Measurements from ENCODE around the gene EGLN3. TPM values are rescaled to one million over a fixed set of nuclear protein-coding genes. Genes with fewer than 3 reads are reported as not detected.

The EGLN3 gene
- total and polyA plus RNA-seq, 4 donors: 1.3 to 2.3 (median 1.5) TPM

DNA sequence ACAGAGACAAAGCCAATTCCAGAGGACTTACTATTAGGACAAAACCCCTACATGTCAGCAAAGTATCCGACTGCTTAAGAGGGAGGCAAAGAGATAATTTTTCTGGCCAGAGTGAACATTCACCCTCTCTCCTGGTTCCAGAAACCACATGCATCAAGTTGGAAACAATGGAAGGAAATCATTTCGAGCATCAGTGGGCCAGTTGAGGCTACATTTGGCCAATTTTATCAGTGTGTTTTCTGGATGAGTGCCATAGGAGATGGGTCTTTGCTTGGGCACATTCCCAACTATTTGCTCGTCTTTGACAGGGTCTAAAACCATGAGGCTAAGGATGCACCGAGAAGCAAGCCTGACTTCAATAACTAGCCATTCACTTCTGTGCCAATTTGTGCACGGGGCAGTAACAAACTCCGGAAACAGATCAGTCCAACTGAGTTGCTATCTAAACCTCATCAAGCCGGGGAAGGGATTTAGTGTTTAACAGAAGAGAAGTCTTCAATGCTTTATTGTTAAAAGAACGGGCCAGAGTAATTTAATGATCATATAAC lies 17.4 kb downstream of the EGLN3 start:
- no peak for DNase-seq (ENCODE audit: low spot score)
- H3K27ac ChIP-seq (ENCODE audit: low read depth in 1 of 2, low read length in 2 of 2): no peak overlapping the region
- no peak overlapping the region for H3K4me3 ChIP-seq (ENCODE audit: low read depth in 1 of 3, low read length in 3 of 3)
- H3K9me3 ChIP-seq (ENCODE audit: control insufficient read depth in 4 of 4, low read length in 3 of 4): no peaks in the 10 kb centered on the region
- 69% methylated on average over 8 of the region's 8 CpGs for WGBS
- H3K36me3 ChIP-seq (ENCODE audit: control insufficient read depth in 4 of 4, insufficient read depth in 3 of 4, low read depth in 1 of 4, low read length in 3 of 4): no peaks in the 10 kb centered on the region
- no peaks in the 10 kb centered on the region for H3K4me1 ChIP-seq (ENCODE audit: control insufficient read depth in 4 of 4, insufficient read depth in 4 of 4, low read length in 3 of 4)
- no peak for TF ChIP-seq GABPA (IDR thresholded peaks at IDR 0.05 in 1 of 2, conservative IDR thresholded peaks at IDR 0.05 in 1 of 2)
- TF ChIP-seq, protein P1, sequence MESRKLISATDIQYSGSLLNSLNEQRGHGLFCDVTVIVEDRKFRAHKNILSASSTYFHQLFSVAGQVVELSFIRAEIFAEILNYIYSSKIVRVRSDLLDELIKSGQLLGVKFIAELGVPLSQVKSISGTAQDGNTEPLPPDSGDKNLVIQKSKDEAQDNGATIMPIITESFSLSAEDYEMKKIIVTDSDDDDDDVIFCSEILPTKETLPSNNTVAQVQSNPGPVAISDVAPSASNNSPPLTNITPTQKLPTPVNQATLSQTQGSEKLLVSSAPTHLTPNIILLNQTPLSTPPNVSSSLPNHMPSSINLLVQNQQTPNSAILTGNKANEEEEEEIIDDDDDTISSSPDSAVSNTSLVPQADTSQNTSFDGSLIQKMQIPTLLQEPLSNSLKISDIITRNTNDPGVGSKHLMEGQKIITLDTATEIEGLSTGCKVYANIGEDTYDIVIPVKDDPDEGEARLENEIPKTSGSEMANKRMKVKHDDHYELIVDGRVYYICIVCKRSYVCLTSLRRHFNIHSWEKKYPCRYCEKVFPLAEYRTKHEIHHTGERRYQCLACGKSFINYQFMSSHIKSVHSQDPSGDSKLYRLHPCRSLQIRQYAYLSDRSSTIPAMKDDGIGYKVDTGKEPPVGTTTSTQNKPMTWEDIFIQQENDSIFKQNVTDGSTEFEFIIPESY (IDR thresholded peaks at IDR 0.05): no peak
- no peak for TF ChIP-seq EGR1 (IDR thresholded peaks at IDR 0.05; ENCODE audit: low read depth in 2 of 2)
- TF ChIP-seq YY1 (IDR thresholded peaks at IDR 0.05): no peak
- TF ChIP-seq RAD21 (IDR thresholded peaks at IDR 0.05): no peak
- TF ChIP-seq SP1 (IDR thresholded peaks at IDR 0.05): no peak
- TF ChIP-seq NR2F2 (IDR thresholded peaks at IDR 0.05): no peak
- TF ChIP-seq FOXA2 (IDR thresholded peaks at IDR 0.05): no peak
- TF ChIP-seq, protein P2, sequence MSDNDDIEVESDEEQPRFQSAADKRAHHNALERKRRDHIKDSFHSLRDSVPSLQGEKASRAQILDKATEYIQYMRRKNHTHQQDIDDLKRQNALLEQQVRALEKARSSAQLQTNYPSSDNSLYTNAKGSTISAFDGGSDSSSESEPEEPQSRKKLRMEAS (IDR thresholded peaks at IDR 0.05): no peak
- TF ChIP-seq, protein P3, sequence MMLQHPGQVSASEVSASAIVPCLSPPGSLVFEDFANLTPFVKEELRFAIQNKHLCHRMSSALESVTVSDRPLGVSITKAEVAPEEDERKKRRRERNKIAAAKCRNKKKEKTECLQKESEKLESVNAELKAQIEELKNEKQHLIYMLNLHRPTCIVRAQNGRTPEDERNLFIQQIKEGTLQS (IDR thresholded peaks at IDR 0.05): no peak
- no peak for TF ChIP-seq TAF1 (conservative IDR thresholded peaks at IDR 0.05)
- TF ChIP-seq, protein P4, sequence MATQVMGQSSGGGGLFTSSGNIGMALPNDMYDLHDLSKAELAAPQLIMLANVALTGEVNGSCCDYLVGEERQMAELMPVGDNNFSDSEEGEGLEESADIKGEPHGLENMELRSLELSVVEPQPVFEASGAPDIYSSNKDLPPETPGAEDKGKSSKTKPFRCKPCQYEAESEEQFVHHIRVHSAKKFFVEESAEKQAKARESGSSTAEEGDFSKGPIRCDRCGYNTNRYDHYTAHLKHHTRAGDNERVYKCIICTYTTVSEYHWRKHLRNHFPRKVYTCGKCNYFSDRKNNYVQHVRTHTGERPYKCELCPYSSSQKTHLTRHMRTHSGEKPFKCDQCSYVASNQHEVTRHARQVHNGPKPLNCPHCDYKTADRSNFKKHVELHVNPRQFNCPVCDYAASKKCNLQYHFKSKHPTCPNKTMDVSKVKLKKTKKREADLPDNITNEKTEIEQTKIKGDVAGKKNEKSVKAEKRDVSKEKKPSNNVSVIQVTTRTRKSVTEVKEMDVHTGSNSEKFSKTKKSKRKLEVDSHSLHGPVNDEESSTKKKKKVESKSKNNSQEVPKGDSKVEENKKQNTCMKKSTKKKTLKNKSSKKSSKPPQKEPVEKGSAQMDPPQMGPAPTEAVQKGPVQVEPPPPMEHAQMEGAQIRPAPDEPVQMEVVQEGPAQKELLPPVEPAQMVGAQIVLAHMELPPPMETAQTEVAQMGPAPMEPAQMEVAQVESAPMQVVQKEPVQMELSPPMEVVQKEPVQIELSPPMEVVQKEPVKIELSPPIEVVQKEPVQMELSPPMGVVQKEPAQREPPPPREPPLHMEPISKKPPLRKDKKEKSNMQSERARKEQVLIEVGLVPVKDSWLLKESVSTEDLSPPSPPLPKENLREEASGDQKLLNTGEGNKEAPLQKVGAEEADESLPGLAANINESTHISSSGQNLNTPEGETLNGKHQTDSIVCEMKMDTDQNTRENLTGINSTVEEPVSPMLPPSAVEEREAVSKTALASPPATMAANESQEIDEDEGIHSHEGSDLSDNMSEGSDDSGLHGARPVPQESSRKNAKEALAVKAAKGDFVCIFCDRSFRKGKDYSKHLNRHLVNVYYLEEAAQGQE (IDR thresholded peaks at IDR 0.05): no peak
- TF ChIP-seq HNF4G (IDR thresholded peaks at IDR 0.05): no peak
- TF ChIP-seq JUND (IDR thresholded peaks at IDR 0.05): no peak
- no peak for TF ChIP-seq HNF4A (conservative IDR thresholded peaks at IDR 0.05)
- TF ChIP-seq, protein P5, sequence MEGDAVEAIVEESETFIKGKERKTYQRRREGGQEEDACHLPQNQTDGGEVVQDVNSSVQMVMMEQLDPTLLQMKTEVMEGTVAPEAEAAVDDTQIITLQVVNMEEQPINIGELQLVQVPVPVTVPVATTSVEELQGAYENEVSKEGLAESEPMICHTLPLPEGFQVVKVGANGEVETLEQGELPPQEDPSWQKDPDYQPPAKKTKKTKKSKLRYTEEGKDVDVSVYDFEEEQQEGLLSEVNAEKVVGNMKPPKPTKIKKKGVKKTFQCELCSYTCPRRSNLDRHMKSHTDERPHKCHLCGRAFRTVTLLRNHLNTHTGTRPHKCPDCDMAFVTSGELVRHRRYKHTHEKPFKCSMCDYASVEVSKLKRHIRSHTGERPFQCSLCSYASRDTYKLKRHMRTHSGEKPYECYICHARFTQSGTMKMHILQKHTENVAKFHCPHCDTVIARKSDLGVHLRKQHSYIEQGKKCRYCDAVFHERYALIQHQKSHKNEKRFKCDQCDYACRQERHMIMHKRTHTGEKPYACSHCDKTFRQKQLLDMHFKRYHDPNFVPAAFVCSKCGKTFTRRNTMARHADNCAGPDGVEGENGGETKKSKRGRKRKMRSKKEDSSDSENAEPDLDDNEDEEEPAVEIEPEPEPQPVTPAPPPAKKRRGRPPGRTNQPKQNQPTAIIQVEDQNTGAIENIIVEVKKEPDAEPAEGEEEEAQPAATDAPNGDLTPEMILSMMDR (IDR thresholded peaks at IDR 0.05; ENCODE audit: low read depth, low read length, missing input control): no peak
- no peak for TF ChIP-seq RXRA (IDR thresholded peaks at IDR 0.05)
- TF ChIP-seq FOXA1 (IDR thresholded peaks at IDR 0.05): no peak
- H3K27me3 ChIP-seq (ENCODE audit: control insufficient read depth in 4 of 4, insufficient read depth in 4 of 4, low read length in 3 of 4): peaks cover 0 to 3% (median 0%) of the 10 kb centered on the region in 4 donors
- H3K9ac ChIP-seq (ENCODE audit: low read depth in 1 of 2, low read length in 2 of 2): no peak overlapping the region

Measured in liver (tissue), 9 donors.